ENCODE data around the gene GALNT17. TPM values are rescaled to one million over a fixed set of nuclear protein-coding genes. Genes with fewer than 3 reads are reported as not detected.

The GALNT17 gene
- total RNA-seq, 3 donors from 2014 or later, result 1.2 to 9.9 (median 3.3) TPM

DNA sequence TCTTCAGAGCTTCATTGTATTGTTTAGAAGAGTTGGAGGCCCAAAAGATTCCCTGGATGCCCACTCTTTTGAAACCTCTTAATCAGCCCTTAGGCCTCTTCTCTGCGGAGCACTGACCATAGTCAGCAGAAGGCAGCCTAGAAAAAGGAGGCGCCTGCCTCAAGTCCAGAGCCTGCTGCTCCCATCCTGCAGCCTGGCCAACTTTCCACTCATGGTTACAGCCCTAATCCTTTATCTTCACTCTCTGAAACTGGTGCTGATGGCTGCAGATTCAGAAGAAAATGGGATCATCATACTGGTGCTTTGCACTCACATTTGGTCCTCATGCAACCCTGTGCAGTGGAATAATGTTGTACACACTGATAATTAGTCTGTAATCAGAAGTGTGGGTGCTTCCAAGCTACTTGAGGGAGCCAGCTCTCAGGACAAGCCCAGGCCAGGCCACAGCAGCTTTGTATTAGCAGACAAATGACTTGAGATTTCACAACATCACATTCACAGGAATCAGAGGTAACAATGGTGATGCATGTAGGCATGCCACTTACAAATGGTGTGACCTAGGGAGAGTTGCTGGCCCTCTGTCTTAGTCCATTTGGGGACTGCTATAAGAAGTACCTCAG, 272.9 kb downstream of the GALNT17 start:
- Histone ChIP-seq H3K4me1 (no peaks in the 10 kb centered on the region), H3K9me3 (peaks cover 11 to 22% of the 10 kb centered on the region in 2 donors), H3K4me3 (no peak overlapping the region), H3K36me3 (no peaks in the 10 kb centered on the region), H3K27ac (no peak overlapping the region), H3K27me3 (no peaks in the 10 kb centered on the region)
- intact Hi-C loops (cut with DNase I; ENCODE audit: low total_unique reads), result no loop called here
- DNase-seq (ENCODE audit: low spot score in 2 of 2), result no peak
- TF ChIP-seq POLR2AphosphoS5 (IDR thresholded peaks at IDR 0.05) (no peak), POLR2A (IDR thresholded peaks at IDR 0.05) (no peak)
- TF ChIP-seq, protein P1, sequence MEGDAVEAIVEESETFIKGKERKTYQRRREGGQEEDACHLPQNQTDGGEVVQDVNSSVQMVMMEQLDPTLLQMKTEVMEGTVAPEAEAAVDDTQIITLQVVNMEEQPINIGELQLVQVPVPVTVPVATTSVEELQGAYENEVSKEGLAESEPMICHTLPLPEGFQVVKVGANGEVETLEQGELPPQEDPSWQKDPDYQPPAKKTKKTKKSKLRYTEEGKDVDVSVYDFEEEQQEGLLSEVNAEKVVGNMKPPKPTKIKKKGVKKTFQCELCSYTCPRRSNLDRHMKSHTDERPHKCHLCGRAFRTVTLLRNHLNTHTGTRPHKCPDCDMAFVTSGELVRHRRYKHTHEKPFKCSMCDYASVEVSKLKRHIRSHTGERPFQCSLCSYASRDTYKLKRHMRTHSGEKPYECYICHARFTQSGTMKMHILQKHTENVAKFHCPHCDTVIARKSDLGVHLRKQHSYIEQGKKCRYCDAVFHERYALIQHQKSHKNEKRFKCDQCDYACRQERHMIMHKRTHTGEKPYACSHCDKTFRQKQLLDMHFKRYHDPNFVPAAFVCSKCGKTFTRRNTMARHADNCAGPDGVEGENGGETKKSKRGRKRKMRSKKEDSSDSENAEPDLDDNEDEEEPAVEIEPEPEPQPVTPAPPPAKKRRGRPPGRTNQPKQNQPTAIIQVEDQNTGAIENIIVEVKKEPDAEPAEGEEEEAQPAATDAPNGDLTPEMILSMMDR (IDR thresholded peaks at IDR 0.05), result no peak

DNA sequence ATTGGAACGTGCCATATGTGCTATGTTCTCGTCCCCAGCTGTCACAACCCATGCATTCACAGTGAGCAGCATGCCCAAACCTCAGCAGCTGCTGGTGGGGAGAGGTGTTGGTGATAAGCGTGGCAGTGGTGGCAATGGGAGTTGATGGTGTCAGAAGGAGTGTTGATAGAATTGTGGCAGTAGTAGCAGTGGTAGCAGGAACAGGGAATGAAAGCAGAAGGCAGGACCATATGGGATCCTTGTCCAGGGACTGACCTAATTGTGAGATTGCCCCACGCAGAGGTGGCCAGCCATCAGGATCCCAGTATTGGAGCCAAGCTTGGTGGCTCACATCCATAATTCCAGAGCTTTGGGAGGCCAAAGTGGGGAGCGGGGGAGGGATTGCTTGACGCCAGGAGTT, 276.3 kb downstream of the GALNT17 start:
- Histone ChIP-seq H3K27ac (no peak overlapping the region), H3K27me3 (no peaks in the 10 kb centered on the region), H3K4me1 (no peaks in the 10 kb centered on the region), H3K4me3 (no peak overlapping the region), H3K9me3 (peaks cover 11 to 27% of the 10 kb centered on the region in 2 donors), H3K36me3 (no peaks in the 10 kb centered on the region)
- DNase-seq (ENCODE audit: low spot score in 2 of 2), result no peak
- no peak for TF ChIP-seq POLR2AphosphoS5 (IDR thresholded peaks at IDR 0.05)
- TF ChIP-seq, protein P1 (IDR thresholded peaks at IDR 0.05), result no peak
- no peak for TF ChIP-seq POLR2A (IDR thresholded peaks at IDR 0.05)
- intact Hi-C loops (cut with DNase I; ENCODE audit: low total_unique reads), result no loop called here

DNA sequence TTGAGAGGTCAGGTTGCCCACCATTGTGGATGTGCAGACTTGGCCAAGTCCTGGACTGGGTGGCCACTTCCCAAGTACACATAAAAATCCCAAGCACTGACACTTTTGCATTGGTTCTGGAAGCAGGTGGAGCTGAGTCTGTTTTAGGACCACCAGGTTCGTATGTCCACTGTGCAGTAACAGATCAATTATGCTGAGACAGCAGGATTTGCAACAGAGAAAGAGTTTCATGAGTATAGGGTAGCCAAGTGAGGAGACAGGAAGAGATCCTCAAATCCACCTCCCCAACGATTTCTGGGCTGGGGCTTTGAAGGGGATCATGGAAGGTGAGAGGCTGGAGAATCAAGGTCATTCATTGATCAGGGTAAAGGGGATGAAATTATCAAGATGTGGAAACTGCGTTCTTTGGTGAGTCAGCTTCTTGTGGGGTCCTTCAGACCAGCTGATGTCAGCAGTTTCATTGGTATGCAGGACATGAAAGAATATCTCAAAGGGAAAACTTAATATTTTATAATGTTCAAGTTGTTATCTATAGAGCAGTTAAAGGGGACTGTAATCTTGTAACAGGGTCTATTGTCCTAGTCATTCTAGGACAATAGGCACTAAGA, 277.7 kb downstream of the GALNT17 start:
- Histone ChIP-seq H3K4me1 (no peaks in the 10 kb centered on the region), H3K27me3 (no peaks in the 10 kb centered on the region), H3K27ac (no peak overlapping the region), H3K4me3 (no peak overlapping the region), H3K36me3 (no peaks in the 10 kb centered on the region), H3K9me3 (peaks cover 11 to 33% of the 10 kb centered on the region in 2 donors)
- intact Hi-C loops (cut with DNase I; ENCODE audit: low total_unique reads), result no loop called here
- TF ChIP-seq POLR2A (IDR thresholded peaks at IDR 0.05), result no peak
- TF ChIP-seq, protein P1 (IDR thresholded peaks at IDR 0.05), result no peak
- DNase-seq (ENCODE audit: low spot score in 2 of 2), result no peak

DNA sequence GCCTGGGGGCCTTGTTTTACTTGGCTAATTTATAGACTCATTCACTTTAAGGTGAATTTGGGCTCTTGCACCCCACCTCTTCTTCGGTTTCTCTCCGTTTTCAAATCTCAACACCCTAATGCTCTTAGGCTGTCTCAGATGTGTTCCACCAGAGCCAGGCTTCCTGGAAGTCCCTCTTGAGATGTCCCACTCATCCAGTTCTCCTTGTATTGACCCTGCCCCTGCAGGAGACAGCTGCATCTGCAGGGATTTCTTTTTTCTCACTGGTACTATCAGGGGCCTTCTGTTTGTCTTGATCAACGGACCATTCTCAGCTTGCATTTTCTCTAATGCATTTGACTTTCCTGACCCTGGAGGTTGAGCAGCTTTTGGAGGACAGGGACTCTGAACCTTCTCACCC, 279.5 kb downstream of the GALNT17 start:
- Histone ChIP-seq H3K36me3 (no peaks in the 10 kb centered on the region), H3K4me1 (no peaks in the 10 kb centered on the region), H3K27me3 (no peaks in the 10 kb centered on the region), H3K9me3 (peaks cover 11 to 26% of the 10 kb centered on the region in 2 donors), H3K4me3 (no peak overlapping the region), H3K27ac (no peak overlapping the region)
- DNase-seq (ENCODE audit: low spot score in 2 of 2), result no peak
- intact Hi-C loops (cut with DNase I; ENCODE audit: low total_unique reads), result no loop called here
- TF ChIP-seq, protein P1 (IDR thresholded peaks at IDR 0.05), result no peak
- TF ChIP-seq POLR2A (IDR thresholded peaks at IDR 0.05) (no peak), POLR2AphosphoS5 (IDR thresholded peaks at IDR 0.05) (no peak)

DNA sequence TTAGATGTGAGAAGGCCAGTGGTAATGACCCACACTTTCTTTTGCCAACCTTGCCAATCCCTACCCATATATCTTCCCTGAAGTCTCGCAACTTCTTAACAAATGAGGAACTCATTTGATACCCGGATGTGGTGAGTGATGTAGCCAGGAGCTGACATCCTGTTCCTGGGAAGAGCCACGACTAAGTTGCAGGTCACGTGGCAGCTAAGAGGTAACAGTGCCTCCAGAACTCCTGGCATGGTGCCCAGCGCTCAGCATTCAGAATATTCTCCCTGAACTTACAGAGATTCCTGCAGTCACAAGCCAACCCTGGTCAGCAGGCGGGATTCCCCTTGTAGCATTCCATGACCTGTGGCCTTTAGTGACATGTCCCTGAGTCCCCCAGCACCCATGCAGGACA, 282.5 kb downstream of the GALNT17 start:
- Histone ChIP-seq H3K4me1 (no peaks in the 10 kb centered on the region), H3K27me3 (no peaks in the 10 kb centered on the region), H3K36me3 (no peaks in the 10 kb centered on the region), H3K4me3 (no peak overlapping the region), H3K9me3 (peaks cover 3 to 15% of the 10 kb centered on the region in 2 donors), H3K27ac (no peak overlapping the region)
- peak in 1 of 2 donors; percentile 19 for DNase-seq (ENCODE audit: low spot score in 2 of 2)
- TF ChIP-seq POLR2A (IDR thresholded peaks at IDR 0.05) (no peak), POLR2AphosphoS5 (IDR thresholded peaks at IDR 0.05) (no peak)
- TF ChIP-seq, protein P1 (IDR thresholded peaks at IDR 0.05), result no peak
- intact Hi-C loops (cut with DNase I; ENCODE audit: low total_unique reads), result no loop called here

All from breast epithelium (tissue), 4 donors.